Heart right ventricle (tissue), 16 donors: ENCODE measurements around the gene LASP1. TPM values are rescaled to one million over a fixed set of nuclear protein-coding genes. Genes with fewer than 3 reads are reported as not detected.

Experiments
- ATAC-seq, 8 donors: fragments of 200-7000 bp; cut with Tn5 transposase; one replicate each; pipeline ENCODE4 v1.9.1; 2020; ENCODE audit warnings: mild to moderate bottlenecking in 8 of 8, moderate library complexity in 8 of 8, moderate number of reproducible peaks in 1 of 8
- DNase-seq, 2 donors: peaks; one replicate each; pipeline ENCODE4 v3.0.0-alpha.2; 2020
- H3K27ac ChIP-seq, 10 donors: fragments of 200-600 bp; sonication (generic) in 2 of 10; one replicate each; pipeline versions ENCODE4 v1.5.0 to v1.8.0; 2020 to 2022; ENCODE audit warnings: mild to moderate bottlenecking in 3 of 10
- H3K27me3 ChIP-seq, 7 donors: fragments of 200-600 bp; one replicate each; pipeline ENCODE4 v1.8.0; 2021 to 2022; ENCODE audit warnings: mild to moderate bottlenecking in 2 of 7
- H3K36me3 ChIP-seq, 9 donors: fragments of 200-600 bp; sonication (generic) in 1 of 9; one replicate each; pipeline versions ENCODE4 v1.5.0 to v1.8.0; 2020 to 2022; ENCODE audit warnings: mild to moderate bottlenecking in 2 of 9
- H3K4me1 ChIP-seq, 9 donors: fragments of 200-600 bp; sonication (generic) in 1 of 9; one replicate each; pipeline versions ENCODE4 v1.5.0 to v1.8.0; 2020 to 2022; ENCODE audit warnings: mild to moderate bottlenecking in 4 of 9
- H3K4me3 ChIP-seq, 10 donors: fragments of 200-600 bp; sonication (generic) in 2 of 10; one replicate each; pipeline versions ENCODE4 v1.5.0 to v1.8.0; 2020 to 2022; ENCODE audit warnings: mild to moderate bottlenecking in 7 of 10, moderate library complexity in 2 of 10
- H3K9me3 ChIP-seq, 11 donors: fragments of 200-600 bp in 10 of 11; sonication (generic) in 2 of 11; one replicate each; pipeline versions ENCODE4 v1.5.0 to v1.8.0; 2013 to 2022; ENCODE audit warnings: mild to moderate bottlenecking in 2 of 11, control low read depth in 1 of 11, moderate library complexity in 1 of 11
- WGBS, 2 donors: extraction: QIAGEN DNeasy Blood & Tissue Kit; methylation state at CpG; one replicate each; pipeline ENCODE4 v1.1.7; 2013; ENCODE audit warnings: inconsistent platforms in 1 of 2; 5-methylcytosine and 5-hydroxymethylcytosine counted together
- intact Hi-C, 10 donors: fragments of 100-400 bp; cut with DNase I; formaldehyde crosslinking; loops; one replicate each; pipeline versions ENCODE4 v1.11.1 to v1.14.2; 2022
- polyA plus RNA-seq, 2 donors: library from polyadenylated mRNA; stranded (reverse); fragments of 200-250 nt; gene quantifications; one replicate each; pipeline ENCODE4 v1.2.3, GENCODE V29; 2013
- total RNA-seq, 10 donors: library from RNA; stranded (reverse); fragmentation: NEBNext Ultra II Directional in 3 of 10; extraction: Animal tissue kit (Norgen Biotek cat#: 25700) in 3 of 10; gene quantifications; one replicate each; pipeline versions ENCODE4 v1.2.1 to v1.2.4, GENCODE V29; 2021 to 2023
- TF ChIP-seq, protein P1 (sequence below), 9 donors: fragments of 200-600 bp; sonication (generic) in 2 of 9; IDR thresholded peaks; one replicate each; pipeline versions ENCODE4 v1.5.0 to v1.8.0; 2021 to 2022; ENCODE audit warnings: antibody characterized with exemption in 9 of 9, mild to moderate bottlenecking in 5 of 9, moderate library complexity in 1 of 9
- donor health status: Arrhythmogenic right ventricular cardiomyopathy.
- donor health status: ischemic (EF 13 %, LVEDD 7.1; RV severe dilation, severe dysfunction).
- donor health status: healthy with polysubstance abuse.
- donor health status: DM: no; HTN: yes; CAD: no.
- donor health status: DM: no; HTN: no; CAD: no.
- donor health status: ischemic (EF 25% LVEDD 6.9; RV normal size, moderate dysfunction).
- donor health status: ischemic (EF 25% LVEDD 5.7; RV mildly dilated, moderate dysfunction).
- donor health status: healthy.
- donor health status: DM: yes; HTN: yes; CAD: no.
- donor health status: Ischemic cardiomyopathy.
- donor health status: ischemic (EF 35%, LVEDD 5.7; RV mildly dilated, moderate dysfunction).
- donor health status: nonischemic (EF 11% LVEDD 7.7; RV severe dilation, severe dysfunction).
- donor health status: DM: yes; HTN: yes; CAD: no.
- donor health status: PGD.
- donor health status: ischemic (EF 29% LVEDD 5.4; RV normal size, mild dysfunction).
- donor health status: nonischemic (EF 23%, LVEDD 6.1; RV moderate dilation, normal function).

The LASP1 gene
- total and polyA plus RNA-seq, 12 donors = 19.5 to 56.9 (median 23.0) TPM

DNA sequence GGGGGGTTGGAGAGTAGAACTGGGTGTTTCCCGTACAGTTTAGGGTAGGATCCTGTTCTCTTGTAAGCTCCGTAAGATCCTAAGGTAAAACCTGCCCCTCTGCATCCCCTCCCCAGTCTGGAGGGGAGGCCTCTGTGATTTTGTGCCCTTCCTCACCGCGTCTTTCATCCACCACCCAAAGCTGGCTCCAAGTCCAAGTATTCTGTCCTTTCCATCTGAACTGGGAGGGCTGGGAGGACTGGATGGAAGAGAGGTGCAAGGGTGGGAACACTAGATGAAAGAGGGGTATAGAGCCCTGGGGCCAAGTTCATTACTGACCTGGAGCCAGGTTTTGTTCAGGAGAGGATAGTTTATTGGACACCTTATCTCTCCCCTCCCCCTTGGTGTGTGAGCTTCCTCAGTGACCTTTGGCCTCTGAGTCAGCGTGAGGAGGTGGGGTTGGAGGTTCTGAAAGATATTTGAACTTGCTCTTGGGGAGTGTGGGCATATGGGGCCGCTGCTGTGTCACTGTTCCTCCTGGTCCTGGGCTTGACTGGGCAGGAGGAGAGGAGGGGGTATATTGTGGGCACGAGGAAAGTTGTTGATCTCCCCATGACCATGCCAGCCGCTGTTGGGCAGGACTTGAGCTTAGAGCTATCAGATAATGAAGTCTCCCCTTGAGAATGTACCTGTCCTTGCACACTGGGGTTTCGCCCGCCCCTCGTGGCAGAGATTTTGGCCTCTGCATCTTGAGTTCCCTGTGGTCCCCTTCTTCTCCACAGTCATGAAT is 1.6 kb downstream of the LASP1 start:
- Histone ChIP-seq H3K4me3 (peak overlapping the region; percentile 75 to 99 (median 94)), H3K4me1 (peaks cover 30 to 75% (median 66%) of the 10 kb centered on the region in 9 donors), H3K36me3 (peaks cover 0 to 21% (median 0%) of the 10 kb centered on the region in 9 donors), H3K27me3 (no peaks in the 10 kb centered on the region), H3K9me3 (no peaks in the 10 kb centered on the region), H3K27ac (peak overlapping the region in 9 of 10 donors; percentile 93 to 99 (median 96))
- TF ChIP-seq, protein P1, sequence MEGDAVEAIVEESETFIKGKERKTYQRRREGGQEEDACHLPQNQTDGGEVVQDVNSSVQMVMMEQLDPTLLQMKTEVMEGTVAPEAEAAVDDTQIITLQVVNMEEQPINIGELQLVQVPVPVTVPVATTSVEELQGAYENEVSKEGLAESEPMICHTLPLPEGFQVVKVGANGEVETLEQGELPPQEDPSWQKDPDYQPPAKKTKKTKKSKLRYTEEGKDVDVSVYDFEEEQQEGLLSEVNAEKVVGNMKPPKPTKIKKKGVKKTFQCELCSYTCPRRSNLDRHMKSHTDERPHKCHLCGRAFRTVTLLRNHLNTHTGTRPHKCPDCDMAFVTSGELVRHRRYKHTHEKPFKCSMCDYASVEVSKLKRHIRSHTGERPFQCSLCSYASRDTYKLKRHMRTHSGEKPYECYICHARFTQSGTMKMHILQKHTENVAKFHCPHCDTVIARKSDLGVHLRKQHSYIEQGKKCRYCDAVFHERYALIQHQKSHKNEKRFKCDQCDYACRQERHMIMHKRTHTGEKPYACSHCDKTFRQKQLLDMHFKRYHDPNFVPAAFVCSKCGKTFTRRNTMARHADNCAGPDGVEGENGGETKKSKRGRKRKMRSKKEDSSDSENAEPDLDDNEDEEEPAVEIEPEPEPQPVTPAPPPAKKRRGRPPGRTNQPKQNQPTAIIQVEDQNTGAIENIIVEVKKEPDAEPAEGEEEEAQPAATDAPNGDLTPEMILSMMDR (IDR thresholded peaks at IDR 0.05) = peak in 2 of 9 donors; percentile 15 to 29
- ATAC-seq (peak in 1 of 8 donors; percentile 4), DNase-seq (peak in 1 of 2 donors; percentile 69)
- intact Hi-C loops = loop anchor here in 7 of 10 donors (2.0 to 10.0 kb wide), 7 partner anchors 36 to 283 kb away; partner anchors contain the start of genes PLXDC1 (in 3 of the 7) and FBXO47 (in 2 of the 7)
- 32 to 36% methylated on average over 11 of the region's 11 CpGs for WGBS, 2 donors

DNA sequence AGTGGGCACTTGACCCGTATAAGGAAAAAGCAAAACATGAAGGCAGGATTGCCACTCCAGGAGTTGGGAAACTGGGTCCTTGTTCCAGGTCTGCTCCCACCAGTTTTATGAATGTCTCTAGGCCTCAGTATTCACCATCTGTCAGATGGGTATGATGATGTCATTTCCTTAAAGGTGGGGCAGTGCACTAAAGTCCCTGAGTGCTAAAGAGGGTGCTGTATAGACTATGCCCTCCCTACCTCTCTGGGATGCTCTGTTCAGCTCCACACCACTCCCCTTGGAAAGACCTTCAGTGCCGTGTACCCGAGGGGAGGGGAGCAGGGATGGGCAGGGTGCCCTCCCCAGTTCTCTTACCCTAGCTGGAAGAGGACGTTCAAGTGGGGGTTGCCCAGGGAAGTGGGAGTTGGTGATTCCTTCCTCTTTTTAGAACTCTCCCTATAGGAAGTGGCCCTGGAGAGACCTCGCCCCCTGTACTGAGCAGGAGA is 2.2 kb downstream of the LASP1 start:
- Histone ChIP-seq H3K9me3 (no peaks in the 10 kb centered on the region), H3K27ac (peak overlapping the region in 9 of 10 donors; percentile 93 to 99 (median 96)), H3K4me3 (peak overlapping the region in 9 of 10 donors; percentile 76 to 99 (median 96)), H3K27me3 (no peaks in the 10 kb centered on the region), H3K4me1 (peaks cover 30 to 81% (median 72%) of the 10 kb centered on the region in 9 donors), H3K36me3 (peaks cover 0 to 27% (median 0%) of the 10 kb centered on the region in 9 donors)
- ATAC-seq (no peak), DNase-seq (no peak)
- 25 to 29% methylated on average over 5 of the region's 5 CpGs for WGBS, 2 donors
- intact Hi-C loops = loop anchor here in 7 of 10 donors (5.0 to 10.0 kb wide), 6 partner anchors 35 to 283 kb away; partner anchors contain the start of genes PLXDC1 (in 3 of the 7) and FBXO47 (in 2 of the 7)
- TF ChIP-seq, protein P1 (IDR thresholded peaks at IDR 0.05) = no peak

DNA sequence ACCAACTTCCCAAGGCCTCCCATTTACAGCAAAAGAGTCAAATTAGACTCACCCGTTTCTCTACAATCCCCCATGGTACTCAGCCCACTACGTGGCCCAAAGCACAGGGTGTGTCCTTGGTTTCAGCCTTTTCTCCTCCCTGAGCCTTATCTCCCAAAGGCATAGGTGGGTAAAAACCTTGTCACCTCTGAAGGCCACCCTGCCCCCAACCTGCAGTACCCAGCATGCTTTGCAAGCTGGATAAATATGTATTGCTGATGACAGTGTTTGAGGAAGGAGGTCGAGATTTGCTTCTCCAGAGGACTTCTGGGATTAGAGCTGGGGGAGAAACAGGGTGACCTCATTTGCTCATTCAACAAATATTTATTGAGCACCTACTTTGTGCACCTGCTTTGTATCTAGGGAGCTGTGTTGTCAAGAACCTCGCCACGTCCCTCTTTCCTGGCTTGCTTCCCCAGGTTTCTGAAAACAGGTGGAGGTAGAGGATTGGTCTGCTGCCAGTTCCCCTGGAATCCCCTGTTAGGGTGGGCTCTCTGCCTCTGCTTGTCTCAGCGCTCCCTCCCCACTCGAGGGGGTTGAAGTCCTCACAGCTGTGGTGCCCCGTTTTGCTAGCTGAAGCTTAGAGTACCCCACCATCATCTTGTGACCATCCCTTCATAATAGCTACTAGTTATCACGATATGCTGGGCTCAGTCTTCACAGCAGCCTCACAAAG is 3.0 kb downstream of the LASP1 start:
- DNase-seq = no peak

More for the DNA sequence above, 3.0 kb downstream of the LASP1 start:
- Histone ChIP-seq H3K27ac (peak overlapping the region in 8 of 10 donors; percentile 4 to 99 (median 96)), H3K4me3 (peak overlapping the region in 5 of 10 donors; percentile 76 to 99 (median 98)), H3K27me3 (no peaks in the 10 kb centered on the region), H3K9me3 (no peaks in the 10 kb centered on the region), H3K36me3 (peaks cover 0 to 33% (median 0%) of the 10 kb centered on the region in 9 donors), H3K4me1 (peaks cover 30 to 83% (median 76%) of the 10 kb centered on the region in 9 donors)
- intact Hi-C loops = loop anchor here in 7 of 10 donors (5.0 to 10.0 kb wide), 6 partner anchors 34 to 282 kb away; partner anchors contain the start of genes PLXDC1 (in 3 of the 7) and FBXO47 (in 2 of the 7)
- TF ChIP-seq, protein P1 (IDR thresholded peaks at IDR 0.05) = no peak
- WGBS, 2 donors = 59 to 64% methylated on average over 9 of the region's 9 CpGs
- no peak for ATAC-seq
